MCF 10A (cell line): ENCODE data around the gene F13A1. TPM values are rescaled to one million over a fixed set of nuclear protein-coding genes. Genes with fewer than 3 reads are reported as not detected.
"Not testable (repeated sequence)": the region's sequence is repeated elsewhere in the genome, so short reads cannot be mapped to it uniquely, and the experiment has no call there.

Experiments used
- BruUV-seq: library from RNA; stranded (reverse); fragments of 400-500 nt; replicated peaks from 2 replicates; lab custom pipeline; 2021; lab: Mats Ljungman, UMichigan
- CTCF ChIA-PET: fragments of 300-600 bp; sonication (Branson Sonifier 250); formaldehyde crosslinking; extraction: SDS; loops from one replicate; lab custom pipeline; 2021; ENCODE audit warnings: antibody characterized with exemption, inconsistent platforms; lab: Yijun Ruan, JAX
- POLR2A ChIA-PET: fragments of 300-600, 350-650 bp; sonication (Branson Sonifier 250); formaldehyde crosslinking; extraction: SDS; loops from one replicate; lab custom pipeline; 2020; ENCODE audit warnings: antibody characterized with exemption, inconsistent platforms; lab: Yijun Ruan, JAX
- DNase-seq: peaks from one replicate; pipeline ENCODE4 v3.0.0-alpha.2; 2018; ENCODE audit not compliant: unreplicated experiment
- H3K27ac Mint-ChIP-seq: one replicate; pipeline ENCODE4 v1.8.0; 2022; ENCODE audit warnings: mild to moderate bottlenecking, low read depth, mixed read lengths; ENCODE audit not compliant: unreplicated experiment
- H3K27me3 Mint-ChIP-seq: one replicate; pipeline ENCODE4 v1.8.0; 2022; ENCODE audit warnings: mixed read lengths; ENCODE audit not compliant: insufficient read depth, unreplicated experiment
- H3K36me3 Mint-ChIP-seq: one replicate; pipeline ENCODE4 v1.8.0; 2022; ENCODE audit warnings: mild to moderate bottlenecking, moderate library complexity, mixed read lengths; ENCODE audit not compliant: insufficient read depth, unreplicated experiment
- H3K4me1 Mint-ChIP-seq: one replicate; pipeline ENCODE4 v1.8.0; 2022; ENCODE audit warnings: mixed read lengths; ENCODE audit not compliant: insufficient read depth, unreplicated experiment
- H3K4me3 Mint-ChIP-seq: one replicate; pipeline ENCODE4 v1.8.0; 2022; ENCODE audit warnings: mild to moderate bottlenecking, moderate library complexity, mixed read lengths; ENCODE audit not compliant: unreplicated experiment
- H3K9me3 Mint-ChIP-seq: one replicate; pipeline ENCODE4 v1.8.0; 2022; ENCODE audit warnings: mixed read lengths; ENCODE audit not compliant: unreplicated experiment
- CTCF ChIP-seq: fragments of 200-600 bp; IDR thresholded peaks from one replicate; pipeline ENCODE4 v1.8.0; 2022; ENCODE audit warnings: antibody characterized with exemption, mild to moderate bottlenecking; ENCODE audit not compliant: unreplicated experiment
- intact Hi-C: fragments of 100-400 bp; cut with micrococcal nuclease; formaldehyde crosslinking; loops from 2 replicates; pipeline ENCODE4 v1.14.1; 2022
- total RNA-seq: library from RNA; stranded (reverse); gene quantifications from 2 replicates; pipeline ENCODE4 v1.2.3, GENCODE V29; 2022

Gene F13A1
- total RNA-seq, 1 experiment from 2014 or later = 0.65 TPM

GRCh38 chr6:6314596-6314995 is 5.9 kb downstream of the F13A1 start:
- intact Hi-C loops = loop anchor here (2.0 kb wide), 2 partner anchors 232 to 258 kb away; no protein-coding TSS in a partner anchor
- peaks cover 18% of the 10 kb centered on the region for H3K27me3 Mint-ChIP-seq
- DNase-seq = no peak

GRCh38 chr6:6312901-6313441 is 7.5 kb downstream of the F13A1 start:
- no peak overlapping the region for H3K4me3 Mint-ChIP-seq
- DNase-seq = no peak
- BruUV-seq = no TSS peak
- ChIA-PET POLR2A (no interaction called here), CTCF (interaction anchor here (0.6 to 1.6 kb wide), 6 partner anchors 118 to 1097 kb away, joined by 3 to 7 read pairs (median 4); no protein-coding TSS in a partner anchor)
- peaks cover 14% of the 10 kb centered on the region for H3K27me3 Mint-ChIP-seq
- H3K9me3 Mint-ChIP-seq = no peaks in the 10 kb centered on the region
- intact Hi-C loops = no loop called here
- no peak overlapping the region for H3K27ac Mint-ChIP-seq
- no peak for TF ChIP-seq CTCF
- no peaks in the 10 kb centered on the region for H3K4me1 Mint-ChIP-seq
- H3K36me3 Mint-ChIP-seq = no peaks in the 10 kb centered on the region

More at GRCh38 chr6:6314596-6314995, 5.9 kb downstream of the F13A1 start:
- Mint-ChIP-seq H3K36me3 (no peaks in the 10 kb centered on the region), H3K27ac (no peak overlapping the region), H3K4me3 (no peak overlapping the region), H3K4me1 (no peaks in the 10 kb centered on the region), H3K9me3 (no peaks in the 10 kb centered on the region)
- ChIA-PET CTCF (interaction anchor here (0.6 to 0.7 kb wide), 3 partner anchors 10 to 1160 kb away, joined by 3 to 4 read pairs (median 4); no protein-coding TSS in a partner anchor), POLR2A (no interaction called here)
- no peak for TF ChIP-seq CTCF
- BruUV-seq = no TSS peak

- ChIA-PET CTCF (interaction anchor here (0.7 to 1.4 kb wide), 3 partner anchors 9 to 251 kb away, joined by 3 to 4 read pairs (median 3); no protein-coding TSS in a partner anchor), POLR2A (no interaction called here)
- DNase-seq = no peak
- Mint-ChIP-seq H3K27ac (no peak overlapping the region), H3K36me3 (no peaks in the 10 kb centered on the region), H3K9me3 (no peaks in the 10 kb centered on the region), H3K27me3 (peaks cover 32% of the 10 kb centered on the region), H3K4me3 (no peak overlapping the region), H3K4me1 (no peaks in the 10 kb centered on the region)
- no TSS peak for BruUV-seq
- TF ChIP-seq CTCF = no peak
- intact Hi-C loops = no loop called here
These were observed 14.9 kb downstream of the F13A1 start for GRCh38 chr6:6305575-6305974.

GRCh38 chr6:6300383-6300782 is 20.1 kb downstream of the F13A1 start:
- BruUV-seq, H3K36me3 Mint-ChIP-seq, DNase-seq, H3K9me3 Mint-ChIP-seq, POLR2A ChIA-PET, intact Hi-C loops, H3K4me3 Mint-ChIP-seq, H3K4me1 Mint-ChIP-seq, CTCF ChIA-PET, H3K27ac Mint-ChIP-seq: not testable (repeated sequence)
- peaks cover 30% of the 10 kb centered on the region for H3K27me3 Mint-ChIP-seq
